PC-9 (cell line): ENCODE measurements around the gene TIGD6.

Source experiments
- CTCF ChIP-seq: fragments of 200-600 bp; sonication (generic); conservative IDR thresholded peaks from 2 replicates; pipeline ENCODE4 v1.6.1; 2017; ENCODE audit warnings: mixed run types, antibody characterized with exemption, mild to moderate bottlenecking, moderate library complexity
- EZH2 ChIP-seq: fragments of 200-600 bp; sonication (generic); IDR thresholded peaks from 2 replicates; pipeline ENCODE4 v1.8.0; 2017; ENCODE audit warnings: antibody characterized with exemption, low read depth

GRCh38 chr5:150014456-150014855, 14.0 kb upstream of the TIGD6 start:
- no peak for TF ChIP-seq CTCF
- no peak for TF ChIP-seq EZH2
